Neural progenitor cell (in vitro differentiated cells): Measurements from ENCODE around the gene TMEM175.

ENCODE experiments used
- EZH2 ChIP-seq: fragments of 200-600 bp; sonication (generic); IDR thresholded peaks from 2 replicates; pipeline ENCODE4 v1.6.1; 2017; ENCODE audit warnings: antibody characterized with exemption, mild to moderate bottlenecking, moderate library complexity
- TF ChIP-seq, protein P1 (sequence below): fragments of 200-600 bp; sonication (generic); IDR thresholded peaks from 2 replicates; pipeline ENCODE4 v1.5.1; 2017; ENCODE audit warnings: antibody characterized with exemption, mild to moderate bottlenecking

DNA sequence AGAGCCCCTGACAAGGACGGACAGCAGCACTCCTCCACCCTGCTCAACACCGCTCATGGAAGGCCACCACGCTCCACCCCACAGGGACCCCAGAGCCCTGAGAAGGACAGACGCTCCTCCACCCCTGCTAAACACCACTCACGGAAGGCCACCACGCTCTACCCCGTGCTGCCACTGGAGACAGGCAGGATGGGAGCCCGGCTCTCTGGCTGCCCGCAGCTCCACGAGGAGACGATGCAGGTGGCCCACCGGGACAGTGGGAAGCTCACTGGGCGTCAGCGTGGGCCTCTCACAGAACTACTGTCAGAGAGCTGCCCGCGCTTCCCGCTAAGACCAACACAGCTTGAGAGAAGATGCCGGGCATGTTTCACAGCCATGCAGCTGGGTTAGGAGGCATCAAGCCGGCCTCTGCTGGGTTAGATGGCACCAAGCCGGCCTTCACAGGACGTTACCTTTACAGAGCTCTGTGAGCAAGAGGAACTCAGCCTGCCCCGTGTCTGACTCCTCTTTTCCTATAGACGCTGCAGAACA, 21.0 kb upstream of the TMEM175 start:
- TF ChIP-seq, protein P1, sequence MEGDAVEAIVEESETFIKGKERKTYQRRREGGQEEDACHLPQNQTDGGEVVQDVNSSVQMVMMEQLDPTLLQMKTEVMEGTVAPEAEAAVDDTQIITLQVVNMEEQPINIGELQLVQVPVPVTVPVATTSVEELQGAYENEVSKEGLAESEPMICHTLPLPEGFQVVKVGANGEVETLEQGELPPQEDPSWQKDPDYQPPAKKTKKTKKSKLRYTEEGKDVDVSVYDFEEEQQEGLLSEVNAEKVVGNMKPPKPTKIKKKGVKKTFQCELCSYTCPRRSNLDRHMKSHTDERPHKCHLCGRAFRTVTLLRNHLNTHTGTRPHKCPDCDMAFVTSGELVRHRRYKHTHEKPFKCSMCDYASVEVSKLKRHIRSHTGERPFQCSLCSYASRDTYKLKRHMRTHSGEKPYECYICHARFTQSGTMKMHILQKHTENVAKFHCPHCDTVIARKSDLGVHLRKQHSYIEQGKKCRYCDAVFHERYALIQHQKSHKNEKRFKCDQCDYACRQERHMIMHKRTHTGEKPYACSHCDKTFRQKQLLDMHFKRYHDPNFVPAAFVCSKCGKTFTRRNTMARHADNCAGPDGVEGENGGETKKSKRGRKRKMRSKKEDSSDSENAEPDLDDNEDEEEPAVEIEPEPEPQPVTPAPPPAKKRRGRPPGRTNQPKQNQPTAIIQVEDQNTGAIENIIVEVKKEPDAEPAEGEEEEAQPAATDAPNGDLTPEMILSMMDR, result no peak
- TF ChIP-seq EZH2, result no peak
